ENCODE measurements around the gene IRX2. TPM values are rescaled to one million over a fixed set of nuclear protein-coding genes. Genes with fewer than 3 reads are reported as not detected.

The IRX2 gene
- total and polyA plus RNA-seq, 2 of the 8 experiments (the other 6 are each of a cell fraction or from before 2014, with no cell fraction given): 23.4 to 40.4 TPM

DNA sequence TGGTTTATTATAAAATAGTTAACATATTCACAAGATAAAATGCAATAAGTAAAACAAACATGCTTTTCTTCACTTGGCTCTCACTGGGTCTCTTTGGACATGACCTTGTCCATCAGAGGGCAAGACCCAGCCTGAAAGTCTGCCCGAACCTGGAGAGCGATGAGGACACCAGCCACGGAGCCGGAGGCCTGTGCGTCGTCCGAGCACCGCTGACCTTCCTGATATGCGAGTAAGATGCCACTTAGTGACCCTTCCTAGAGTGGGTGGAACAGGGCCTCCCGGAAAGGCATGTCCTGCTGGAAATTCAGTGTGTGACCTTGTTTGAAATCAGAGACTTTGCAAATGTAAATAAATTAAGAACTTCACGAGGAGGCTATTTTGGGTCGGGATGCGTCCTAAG is 52.9 kb downstream of the IRX2 start:
- ChIA-PET CTCF (ENCODE audit: partially characterized antibody) (interaction anchor here (0.9 kb wide), 1 partner anchor 67 kb away, joined by 3 read pairs; no protein-coding TSS in a partner anchor), POLR2A (ENCODE audit: partially characterized antibody) (no interaction called here)
- WGBS, 2 experiments (ENCODE audit: extremely low coverage in 1 of 2, insufficient coverage in 1 of 2, insufficient read length in 1 of 2, insufficient replicate concordance in 2 of 2, low coverage in 1 of 2, low lambda C conversion rate in 2 of 2, missing lambda C conversion rate in 1 of 2): 96% methylated on average over 13 of the region's 13 CpGs; no CpG with 5 or more reads in 1 of the 2 experiments
- Histone ChIP-seq H3K4me2 (ENCODE audit: insufficient read depth in 1 of 2, low read depth in 2 of 2, low read length in 2 of 2) (no peak overlapping the region), H3K27ac (ENCODE audit: low read depth, low read length) (no peak overlapping the region), H2BK12ac (ENCODE audit: low read depth, low read length) (no peak overlapping the region), H2BK5ac (ENCODE audit: low read depth, low read length) (no peak overlapping the region), H3K27me3 (replicated peaks in 1 of 4; ENCODE audit: control insufficient read depth in 3 of 4, extremely low read depth in 1 of 4, insufficient read depth in 3 of 4, low read length in 3 of 4) (no peaks in the 10 kb centered on the region), H3K56ac (replicated peaks; ENCODE audit: insufficient read length, low read depth, low read length) (no peak overlapping the region), H3K79me2 (ENCODE audit: control insufficient read depth in 1 of 2, insufficient read depth in 2 of 2, low read length in 2 of 2) (no peaks in the 10 kb centered on the region), H4K8ac (ENCODE audit: extremely low read depth, insufficient read depth, low read length) (no peak overlapping the region), H2BK15ac (ENCODE audit: low read length) (no peak overlapping the region), H2AFZ (ENCODE audit: low read length) (no peak overlapping the region), H3K4me3 (ENCODE audit: extremely low read depth in 1 of 4, insufficient read depth in 2 of 4, low read depth in 3 of 4, low read length in 4 of 4) (no peak overlapping the region), H3K9me3 (ENCODE audit: insufficient read depth in 2 of 2, low read depth in 1 of 2, low read length in 1 of 2) (no peaks in the 10 kb centered on the region), H3K36me3 (ENCODE audit: control insufficient read depth in 2 of 4, insufficient read depth in 4 of 4, low read length in 3 of 4) (no peaks in the 10 kb centered on the region), H3K14ac (ENCODE audit: insufficient read length) (no peak overlapping the region), H3K9ac (replicated peaks in 1 of 4; ENCODE audit: extremely low read depth in 1 of 4, low read depth in 3 of 4, low read length in 3 of 4) (no peak overlapping the region), H3K4ac (replicated peaks; ENCODE audit: insufficient read length, low read depth, low read length) (no peak overlapping the region), H4K5ac (ENCODE audit: insufficient read length, low read depth, low read length) (no peak overlapping the region), H3K18ac (ENCODE audit: extremely low read depth, low read length) (no peak overlapping the region), H2AK5ac (ENCODE audit: low read depth, low read length) (no peak overlapping the region), H3K23me2 (ENCODE audit: low read depth, low read length) (no peaks in the 10 kb centered on the region), H3K23ac (ENCODE audit: insufficient read length) (no peak overlapping the region), H4K20me1 (replicated peaks in 1 of 2; ENCODE audit: control insufficient read depth in 1 of 2, insufficient read depth in 2 of 2, low read length in 2 of 2) (no peaks in the 10 kb centered on the region), H2BK20ac (ENCODE audit: low read length) (no peak overlapping the region), H4K91ac (replicated peaks; ENCODE audit: insufficient read length, low read length) (no peak overlapping the region), H3K79me1 (ENCODE audit: low read depth, low read length) (no peaks in the 10 kb centered on the region), H3K4me1 (replicated peaks in 1 of 4; ENCODE audit: control insufficient read depth in 3 of 4, insufficient read depth in 4 of 4, low read length in 3 of 4) (no peaks in the 10 kb centered on the region), H2BK120ac (replicated peaks; ENCODE audit: low read depth, low read length) (no peak overlapping the region)
- FAIRE-seq (no peak), DNase-seq (ENCODE audit: low read depth in 1 of 2, low spot score in 2 of 2) (no peak)
- TF ChIP-seq EGR1 (IDR thresholded peaks at IDR 0.05; ENCODE audit: borderline replicate concordance, low read depth, low read length): no peak
- no peak for TF ChIP-seq CEBPB (IDR thresholded peaks at IDR 0.05; ENCODE audit: low read depth, low read length)
- TF ChIP-seq HDAC2 (IDR thresholded peaks at IDR 0.05; ENCODE audit: borderline replicate concordance in 1 of 2, low read depth in 2 of 2, low read length in 2 of 2): no peak
- TF ChIP-seq, protein P1, sequence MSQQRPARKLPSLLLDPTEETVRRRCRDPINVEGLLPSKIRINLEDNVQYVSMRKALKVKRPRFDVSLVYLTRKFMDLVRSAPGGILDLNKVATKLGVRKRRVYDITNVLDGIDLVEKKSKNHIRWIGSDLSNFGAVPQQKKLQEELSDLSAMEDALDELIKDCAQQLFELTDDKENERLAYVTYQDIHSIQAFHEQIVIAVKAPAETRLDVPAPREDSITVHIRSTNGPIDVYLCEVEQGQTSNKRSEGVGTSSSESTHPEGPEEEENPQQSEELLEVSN (IDR thresholded peaks at IDR 0.05): no peak
- TF ChIP-seq BRCA1 (IDR thresholded peaks at IDR 0.05; ENCODE audit: low read depth, low read length): no peak
- no peak for TF ChIP-seq MAX (IDR thresholded peaks at IDR 0.05)
- no peak for TF ChIP-seq BCL11A (IDR thresholded peaks at IDR 0.05; ENCODE audit: low read depth in 2 of 2, low read length in 2 of 2)
- no peak for TF ChIP-seq NRF1 (IDR thresholded peaks at IDR 0.05; ENCODE audit: low read depth, low read length)
- TF ChIP-seq TBP (IDR thresholded peaks at IDR 0.05; ENCODE audit: low read depth, low read length): no peak
- TF ChIP-seq BACH1 (IDR thresholded peaks at IDR 0.05; ENCODE audit: low read length): no peak
- no peak for TF ChIP-seq RAD21 (IDR thresholded peaks at IDR 0.05 in 1 of 2, conservative IDR thresholded peaks at IDR 0.05 in 1 of 2; ENCODE audit: low read depth in 2 of 2, low read length in 2 of 2)
